ENCODE data around the gene GARRE1. TPM values are rescaled to one million over a fixed set of nuclear protein-coding genes. Genes with fewer than 3 reads are reported as not detected.
A peak's percentile ranks its signal among the peaks of the same experiment; 100 is the strongest.

Gene GARRE1
- total RNA-seq, 4 donors from 2014 or later = 16.7 to 27.8 (median 22.7) TPM

- TF ChIP-seq POLR2A (IDR thresholded peaks at IDR 0.05) = no peak
- TF ChIP-seq CTCF (IDR thresholded peaks at IDR 0.05) = no peak
- TF ChIP-seq EP300 (IDR thresholded peaks at IDR 0.05; ENCODE audit: low read depth) = no peak
- TF ChIP-seq POLR2AphosphoS5 (IDR thresholded peaks at IDR 0.05) = no peak
- Histone ChIP-seq H3K27ac (no peak overlapping the region), H3K4me1 (peaks cover 16 to 42% (median 31%) of the 10 kb centered on the region in 4 donors), H3K27me3 (no peaks in the 10 kb centered on the region), H3K4me3 (no peak overlapping the region), H3K36me3 (no peaks in the 10 kb centered on the region), H3K9me3 (no peaks in the 10 kb centered on the region)
- WGBS, 2 donors (ENCODE audit: low coverage in 1 of 2) = 88 to 90% methylated on average over 2 of the region's 2 CpGs
- DNase-seq = no peak
- intact Hi-C loops (cut with DNase I; ENCODE audit: low total_unique reads) (no loop called here), in situ Hi-C loops (cut with MboI; ENCODE audit: low pct_ligation_motif_present in 1 of 4, low pct_unique_long_range_greater_than_20kb in 1 of 4, low sequenced_read_pairs in 3 of 4) (no loop called here)
These were observed 3.2 kb downstream of the GARRE1 start for GRCh38 chr19:34257559-34257924.

GRCh38 chr19:34259367-34260095 lies 5.2 kb downstream of the GARRE1 start:
- Histone ChIP-seq H3K4me1 (peaks cover 16 to 38% (median 27%) of the 10 kb centered on the region in 4 donors), H3K4me3 (no peak overlapping the region), H3K36me3 (no peaks in the 10 kb centered on the region), H3K27me3 (no peaks in the 10 kb centered on the region), H3K9me3 (no peaks in the 10 kb centered on the region), H3K27ac (peak overlapping the region in 2 of 4 donors; percentile 22 to 33)
- in situ Hi-C loops (cut with MboI; ENCODE audit: low pct_ligation_motif_present in 1 of 4, low pct_unique_long_range_greater_than_20kb in 1 of 4, low sequenced_read_pairs in 3 of 4) = no loop called here
- intact Hi-C loops (cut with DNase I; ENCODE audit: low total_unique reads) = no loop called here
- DNase-seq = no peak
- TF ChIP-seq POLR2AphosphoS5 (IDR thresholded peaks at IDR 0.05) = peak in 1 of 3 donors; percentile 29
- no peak for TF ChIP-seq CTCF (IDR thresholded peaks at IDR 0.05)
- WGBS, 2 donors (ENCODE audit: low coverage in 1 of 2) = 23 to 52% methylated on average over 3 of the region's 3 CpGs

GRCh38 chr19:34260771-34261173 lies 6.4 kb downstream of the GARRE1 start:
- no peak overlapping the region for H3K27ac ChIP-seq
- no peaks in the 10 kb centered on the region for H3K9me3 ChIP-seq
- peaks cover 16 to 31% (median 21%) of the 10 kb centered on the region in 4 donors for H3K4me1 ChIP-seq
- in situ Hi-C loops (cut with MboI; ENCODE audit: low pct_ligation_motif_present in 1 of 4, low pct_unique_long_range_greater_than_20kb in 1 of 4, low sequenced_read_pairs in 3 of 4) (no loop called here), intact Hi-C loops (cut with DNase I; ENCODE audit: low total_unique reads) (no loop called here)
- no peak overlapping the region for H3K4me3 ChIP-seq
- no peak for DNase-seq
- H3K27me3 ChIP-seq = no peaks in the 10 kb centered on the region
- TF ChIP-seq POLR2AphosphoS5 (IDR thresholded peaks at IDR 0.05) (no peak), POLR2A (IDR thresholded peaks at IDR 0.05) (no peak), CTCF (IDR thresholded peaks at IDR 0.05) (no peak)
- no peaks in the 10 kb centered on the region for H3K36me3 ChIP-seq
- 60% methylated on average over 1 to 6 of the region's 6 CpGs for WGBS, 2 donors (ENCODE audit: low coverage in 1 of 2)

GRCh38 chr19:34261334-34262109 lies 7.2 kb downstream of the GARRE1 start:
- no peak for TF ChIP-seq CTCF (IDR thresholded peaks at IDR 0.05)
- no peak for TF ChIP-seq POLR2A (IDR thresholded peaks at IDR 0.05)
- TF ChIP-seq POLR2AphosphoS5 (IDR thresholded peaks at IDR 0.05) = no peak
- no peak for TF ChIP-seq EP300 (IDR thresholded peaks at IDR 0.05; ENCODE audit: low read depth)
- intact Hi-C loops (cut with DNase I; ENCODE audit: low total_unique reads) = no loop called here
- Histone ChIP-seq H3K4me3 (no peak overlapping the region), H3K27me3 (no peaks in the 10 kb centered on the region), H3K27ac (no peak overlapping the region), H3K36me3 (no peaks in the 10 kb centered on the region), H3K9me3 (no peaks in the 10 kb centered on the region), H3K4me1 (peaks cover 16 to 24% (median 20%) of the 10 kb centered on the region in 4 donors)
- no peak for DNase-seq
- WGBS, 2 donors (ENCODE audit: low coverage in 1 of 2) = 84 to 88% methylated on average over 3 to 6 of the region's 6 CpGs
- in situ Hi-C loops (cut with MboI; ENCODE audit: low pct_ligation_motif_present in 1 of 4, low pct_unique_long_range_greater_than_20kb in 1 of 4, low sequenced_read_pairs in 3 of 4) = no loop called here

All from transverse colon (tissue), 4 donors.